CD4-positive, alpha-beta T cell (primary cell): ENCODE results near the gene UBL5. TPM values are rescaled to one million over a fixed set of nuclear protein-coding genes. Genes with fewer than 3 reads are reported as not detected.
"Not testable (repeated sequence)": the region's sequence is repeated elsewhere in the genome, so short reads cannot be mapped to it uniquely, and the experiment has no call there.

Source experiments
- ATAC-seq: fragments of 200-7000 bp; cut with Tn5 transposase; one replicate; pipeline ENCODE4 v1.10.0; 2022; ENCODE audit warnings: mild to moderate bottlenecking; ENCODE audit not compliant: poor library complexity
- CTCF ChIA-PET: fragments of 350-600 bp; sonication (Branson Sonifier 250); formaldehyde crosslinking; loops from one replicate; lab custom pipeline; 2021; ENCODE audit warnings: antibody characterized with exemption, inconsistent platforms; lab: Charles Lee
- POLR2A ChIA-PET: fragments of 350-600 bp; sonication (Branson Sonifier 250); formaldehyde crosslinking; loops from one replicate; lab custom pipeline; 2021; ENCODE audit warnings: antibody characterized with exemption, inconsistent platforms; lab: Charles Lee
- DNase-seq, 14 experiments: peaks; one replicate each; pipeline ENCODE4 v3.0.0-alpha.2; 2013 to 2020; ENCODE audit warnings: mixed read lengths in 2 of 14
- H3K27ac ChIP-seq, 2 donors: one replicate each; pipeline versions ENCODE4 v1.5.1 to v1.7.0; 2013; ENCODE audit warnings: low read length in 2 of 2, low read depth in 1 of 2, mild to moderate bottlenecking in 1 of 2
- H3K27me3 ChIP-seq, 2 experiments: 1 replicate in 1 of 2; 2 replicates in 1 of 2; pipeline versions ENCODE4 v1.6.1 to v1.7.0; 2013; ENCODE audit warnings: low read length in 2 of 2, control low read depth in 1 of 2, mild to moderate bottlenecking in 1 of 2, moderate library complexity in 1 of 2; ENCODE audit not compliant: insufficient read depth in 2 of 2, control insufficient read depth in 1 of 2
- H3K36me3 ChIP-seq: one replicate; pipeline ENCODE4 v1.6.1; 2013; ENCODE audit warnings: low read length, control low read depth; ENCODE audit not compliant: insufficient read depth
- H3K4me1 ChIP-seq: one replicate; pipeline ENCODE4 v1.6.1; 2013; ENCODE audit warnings: low read length, control low read depth; ENCODE audit not compliant: insufficient read depth
- H3K4me3 ChIP-seq: one replicate; pipeline ENCODE4 v1.5.1; 2013; ENCODE audit warnings: mild to moderate bottlenecking, low read length, moderate library complexity
- H3K9me3 ChIP-seq, 2 experiments: 1 replicate in 1 of 2; 2 replicates in 1 of 2; pipeline versions ENCODE4 v1.6.1 to v1.7.0; 2013; ENCODE audit warnings: low read length in 2 of 2, mild to moderate bottlenecking in 2 of 2, control low read depth in 1 of 2, moderate library complexity in 1 of 2; ENCODE audit not compliant: control insufficient read depth in 1 of 2, insufficient read depth in 1 of 2
- H3K27ac Mint-ChIP-seq: one replicate; pipeline ENCODE4 v1.8.0; 2020; ENCODE audit warnings: mixed read lengths
- H3K27me3 Mint-ChIP-seq: one replicate; pipeline ENCODE4 v1.8.0; 2021; ENCODE audit warnings: mixed read lengths
- H3K36me3 Mint-ChIP-seq: one replicate; pipeline ENCODE4 v1.8.0; 2021; ENCODE audit warnings: low read depth, mixed read lengths
- H3K4me1 Mint-ChIP-seq: one replicate; pipeline ENCODE4 v1.8.0; 2021; ENCODE audit warnings: low read depth, mixed read lengths
- H3K4me3 Mint-ChIP-seq: one replicate; pipeline ENCODE4 v1.8.0; 2020; ENCODE audit warnings: mild to moderate bottlenecking, mixed read lengths
- H3K9me3 Mint-ChIP-seq: one replicate; pipeline ENCODE4 v1.8.0; 2020; ENCODE audit warnings: mixed read lengths
- CTCF ChIP-seq: fragments of 200-600 bp; IDR thresholded peaks from one replicate; pipeline ENCODE4 v1.8.0; 2022; ENCODE audit warnings: antibody characterized with exemption, mild to moderate bottlenecking
- intact Hi-C, 2 experiments: fragments of 100-400 bp; cut with DNase I in 1 of 2; cut with micrococcal nuclease in 1 of 2; formaldehyde crosslinking; loops; one replicate each; pipeline versions ENCODE4 v1.15.1 to v1.9.0; 2023 to 2025; cut with DNase I, micrococcal nuclease
- total RNA-seq, 174 experiments: library from RNA in 2 of 174; stranded (reverse) in 2 of 174; gene quantifications; one replicate each; pipeline ENCODE4 v1.2.3 and lab custom pipeline; 2021 to 2026

Gene UBL5
- total RNA-seq, 2 experiments from 2014 or later: 163 to 165 TPM

- intact Hi-C loops: loop anchor here (1.0 to 5.0 kb wide), 6 partner anchors 8 to 52 kb away; partner anchors contain the start of genes PIN1 (in 1 of the 2), UBL5 (in 1 of the 2) and ZNF846 (in 1 of the 2)
- Histone ChIP-seq H3K4me1 (peaks cover 25% of the 10 kb centered on the region), H3K36me3 (peaks cover 5% of the 10 kb centered on the region), H3K4me3 (peak overlapping the region; percentile 95), H3K9me3 (peaks cover 0 to 7% of the 10 kb centered on the region in 2 experiments), H3K27ac (peak overlapping the region; percentile 48 to 97), H3K27me3 (no peaks in the 10 kb centered on the region)
- POLR2A ChIA-PET: interaction anchor here (0.7 to 2.0 kb wide), 8 partner anchors 9 to 145 kb away, joined by 3 to 11 read pairs (median 4); partner anchors contain the start of genes PIN1, UBL5, ZNF562 and ZNF846
- DNase-seq: no peak
- CTCF ChIA-PET: interaction anchor here (1.0 kb wide), 1 partner anchor 614 kb away, joined by 3 read pairs; no protein-coding TSS in a partner anchor
- H3K27me3 Mint-ChIP-seq: no peaks in the 10 kb centered on the region
- H3K36me3 Mint-ChIP-seq: peaks cover 42% of the 10 kb centered on the region
- no peak for TF ChIP-seq CTCF
- peaks cover 36% of the 10 kb centered on the region for H3K4me1 Mint-ChIP-seq
- peak overlapping the region; percentile 92 for H3K27ac Mint-ChIP-seq
- H3K4me3 Mint-ChIP-seq: peak overlapping the region; percentile 95
- H3K9me3 Mint-ChIP-seq: no peaks in the 10 kb centered on the region
- peak; percentile 13 for ATAC-seq
These were observed 8.2 kb upstream of the UBL5 start for GRCh38 chr19:9819596-9819909.

- Mint-ChIP-seq H3K27ac (peak overlapping the region; percentile 92), H3K4me3 (peak overlapping the region; percentile 95), H3K4me1 (peaks cover 36% of the 10 kb centered on the region), H3K36me3 (peaks cover 37% of the 10 kb centered on the region)
- ATAC-seq, DNase-seq, CTCF ChIA-PET, H3K36me3 ChIP-seq, H3K27me3 Mint-ChIP-seq, H3K9me3 Mint-ChIP-seq, H3K27me3 ChIP-seq, intact Hi-C loops, H3K9me3 ChIP-seq: not testable (repeated sequence)
- Histone ChIP-seq H3K4me3 (peak overlapping the region; percentile 95), H3K27ac (peak overlapping the region; percentile 48 to 97), H3K4me1 (peaks cover 25% of the 10 kb centered on the region)
- POLR2A ChIA-PET: interaction anchor here (2.0 kb wide), 1 partner anchor 8 kb away, joined by 11 read pairs; the partner anchor contains the start of gene UBL5
These were observed 7.7 kb upstream of the UBL5 start for GRCh38 chr19:9820034-9820433.

- no peaks in the 10 kb centered on the region for H3K27me3 ChIP-seq
- peaks cover 5% of the 10 kb centered on the region for H3K36me3 ChIP-seq
- H3K27ac ChIP-seq: no peak overlapping the region
- no peak for ATAC-seq
- CTCF ChIA-PET: no interaction called here
- DNase-seq: no peak
- intact Hi-C loops: no loop called here
- no peak overlapping the region for H3K4me3 ChIP-seq
- POLR2A ChIA-PET: no interaction called here
- Mint-ChIP-seq H3K9me3 (no peaks in the 10 kb centered on the region), H3K4me1 (peaks cover 38% of the 10 kb centered on the region), H3K27ac (no peak overlapping the region), H3K27me3 (no peaks in the 10 kb centered on the region), H3K36me3 (peaks cover 19% of the 10 kb centered on the region), H3K4me3 (peak overlapping the region; percentile 48)
- no peaks in the 10 kb centered on the region for H3K9me3 ChIP-seq
- H3K4me1 ChIP-seq: peaks cover 35% of the 10 kb centered on the region
- TF ChIP-seq CTCF: no peak
These were observed 3.9 kb upstream of the UBL5 start for GRCh38 chr19:9823816-9824215.
